ENCODE measurements around the gene CHKA.
A peak's percentile ranks its signal among the peaks of the same experiment; 100 is the strongest.

The CHKA gene

DNA sequence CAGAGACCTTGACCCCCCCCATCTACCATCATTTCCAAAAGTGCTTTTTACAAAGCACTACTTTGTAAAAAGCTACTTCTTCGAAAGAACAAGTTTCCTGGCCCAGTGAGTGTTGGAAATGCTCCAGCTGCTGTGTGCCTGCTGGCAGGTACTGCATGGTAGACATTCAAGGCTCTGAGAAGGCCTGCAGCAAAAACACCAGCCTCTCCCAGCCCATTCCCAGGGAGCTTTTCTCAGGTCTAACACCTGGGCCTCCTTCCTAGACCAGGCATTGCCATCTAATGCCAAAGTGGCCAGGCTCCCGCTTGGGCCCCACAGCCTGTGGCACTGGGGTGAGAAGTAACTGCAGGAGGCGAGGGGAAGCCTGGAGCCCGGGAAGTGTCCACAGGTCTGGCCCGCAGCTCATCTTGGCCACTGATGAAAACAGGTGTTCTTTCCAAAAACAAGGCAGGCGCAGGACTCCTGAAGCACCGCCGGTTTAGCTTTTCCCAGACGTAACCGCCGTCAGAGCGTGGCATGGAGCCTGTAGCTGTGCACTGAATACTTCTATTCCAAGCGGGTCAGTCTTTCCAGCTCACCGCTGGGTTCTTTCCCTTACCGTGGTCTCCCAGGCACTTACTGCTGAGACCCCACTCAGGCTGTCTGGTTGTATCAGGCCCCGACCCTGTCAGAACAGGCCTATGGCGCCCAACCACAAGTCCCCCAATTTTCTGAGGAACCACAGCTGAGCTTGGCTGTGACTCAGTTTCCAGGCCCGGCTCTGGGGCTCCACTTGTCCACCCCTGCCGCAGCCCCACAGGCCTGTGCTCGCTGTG lies 83.6 kb downstream of the CHKA start:
- DNase-seq = no peak

DNA sequence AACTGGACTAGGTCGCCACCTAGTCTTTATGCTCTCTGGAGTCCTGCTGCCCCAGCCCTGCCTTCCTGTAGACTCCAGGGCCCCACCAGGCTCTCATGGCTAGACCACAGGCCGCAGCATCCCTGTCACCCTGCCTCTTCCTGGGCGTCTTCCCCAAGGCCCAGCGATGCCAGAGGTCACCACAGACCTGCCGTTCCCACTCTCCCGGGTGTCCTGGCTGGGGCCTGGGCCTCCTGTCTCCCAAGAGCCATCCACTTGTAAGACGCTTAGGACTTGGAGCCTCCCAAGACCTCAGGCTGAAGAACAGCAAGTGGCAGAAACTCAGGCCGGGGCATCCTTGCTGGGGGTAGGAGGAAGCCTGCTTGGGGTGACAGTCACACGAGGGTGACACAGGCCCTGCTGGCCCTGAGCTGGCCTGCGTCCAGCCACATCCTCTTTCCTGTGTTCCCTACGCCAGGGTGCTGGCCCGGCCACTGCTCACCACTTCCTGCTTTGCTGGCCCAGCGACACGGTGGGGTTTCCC lies 84.4 kb downstream of the CHKA start:
- DNase-seq = no peak
- TF ChIP-seq POLR2A (IDR thresholded peaks at IDR 0.05; ENCODE audit: low read length) (peak; percentile 13), GATA1 (IDR thresholded peaks at IDR 0.05; ENCODE audit: low read depth, low read length) (no peak)

More for the DNA sequence above, 83.6 kb downstream of the CHKA start:
- no peak for TF ChIP-seq POLR2A (IDR thresholded peaks at IDR 0.05; ENCODE audit: low read length)
- TF ChIP-seq GATA1 (IDR thresholded peaks at IDR 0.05; ENCODE audit: low read depth, low read length) = no peak

DNA sequence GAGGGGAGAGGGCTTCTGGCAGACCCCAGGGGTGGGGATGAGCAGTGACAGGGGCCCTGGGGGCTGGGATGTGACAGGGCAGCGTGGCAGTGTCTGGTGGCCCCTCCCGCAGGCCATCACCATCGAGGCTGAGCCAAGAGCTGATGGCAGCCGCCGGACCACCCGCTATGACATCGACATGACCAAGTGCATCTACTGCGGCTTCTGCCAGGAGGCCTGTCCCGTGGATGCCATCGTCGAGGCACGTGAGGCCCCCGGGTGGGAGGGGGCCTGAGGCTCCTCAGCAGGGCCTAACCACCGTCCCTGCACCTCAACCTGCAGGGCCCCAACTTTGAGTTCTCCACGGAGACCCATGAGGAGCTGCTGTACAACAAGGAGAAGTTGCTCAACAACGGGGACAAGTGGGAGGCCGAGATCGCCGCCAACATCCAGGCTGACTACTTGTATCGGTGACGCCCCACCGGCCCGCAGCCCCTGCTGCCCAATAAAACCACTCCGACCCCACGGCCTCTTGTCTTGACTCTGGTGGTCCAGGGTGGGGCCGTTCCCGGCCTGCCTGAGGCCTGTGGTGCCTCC lies 85.0 kb downstream of the CHKA start:
- TF ChIP-seq POLR2A (IDR thresholded peaks at IDR 0.05; ENCODE audit: low read length) (no peak), GATA1 (IDR thresholded peaks at IDR 0.05; ENCODE audit: low read depth, low read length) (no peak)
- no peak for DNase-seq

DNA sequence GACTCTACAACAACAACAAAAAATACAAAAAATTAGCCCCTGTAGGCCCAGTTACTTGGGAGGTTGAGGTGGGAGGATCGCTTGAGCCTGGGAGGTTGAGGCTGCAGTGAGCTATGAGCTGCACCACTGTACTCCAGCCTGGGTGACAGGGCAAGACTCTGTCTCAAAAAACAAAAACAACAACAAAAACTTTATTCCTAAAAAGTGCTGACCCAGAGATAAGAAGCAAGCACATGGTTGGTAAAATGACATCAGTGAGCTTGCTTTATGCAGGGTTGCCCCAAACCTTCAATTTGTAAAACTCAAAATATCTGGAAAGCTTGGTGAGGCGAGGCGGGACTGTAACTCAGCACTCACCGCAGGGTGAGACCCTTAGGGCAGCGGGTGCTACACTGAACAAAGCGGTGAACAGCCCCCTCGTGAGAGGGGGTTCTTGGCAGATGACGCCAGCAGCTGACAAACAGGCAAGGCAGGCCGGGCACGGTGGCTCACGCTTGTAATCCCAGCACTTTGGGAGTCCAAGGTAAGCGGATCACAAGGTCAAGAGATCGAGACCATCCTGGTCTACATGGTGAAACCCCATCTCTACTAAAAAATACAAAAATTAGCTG lies 85.8 kb downstream of the CHKA start:
- TF ChIP-seq GATA1 (IDR thresholded peaks at IDR 0.05; ENCODE audit: low read depth, low read length) = no peak
- no peak for TF ChIP-seq POLR2A (IDR thresholded peaks at IDR 0.05; ENCODE audit: low read length)
- no peak for DNase-seq

DNA sequence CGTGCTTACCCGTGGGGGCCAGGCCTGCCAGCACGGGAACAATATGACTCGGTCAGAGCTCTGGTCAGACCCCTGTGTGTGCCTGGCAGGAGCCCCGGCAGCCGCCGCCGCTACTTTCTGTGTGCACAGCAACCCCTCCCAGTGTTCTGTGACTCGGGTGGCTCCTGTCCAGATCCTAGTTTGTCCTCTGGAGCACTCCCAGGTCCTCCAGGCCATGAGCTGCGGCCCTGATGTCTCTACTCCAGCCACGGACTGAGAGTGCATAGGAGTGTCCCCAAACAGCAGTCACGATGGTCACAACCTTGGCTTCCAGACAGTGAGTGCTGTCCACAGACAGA lies 87.5 kb downstream of the CHKA start:
- TF ChIP-seq POLR2A (IDR thresholded peaks at IDR 0.05; ENCODE audit: low read length) (no peak), GATA1 (IDR thresholded peaks at IDR 0.05; ENCODE audit: low read depth, low read length) (no peak)
- DNase-seq = no peak

DNA sequence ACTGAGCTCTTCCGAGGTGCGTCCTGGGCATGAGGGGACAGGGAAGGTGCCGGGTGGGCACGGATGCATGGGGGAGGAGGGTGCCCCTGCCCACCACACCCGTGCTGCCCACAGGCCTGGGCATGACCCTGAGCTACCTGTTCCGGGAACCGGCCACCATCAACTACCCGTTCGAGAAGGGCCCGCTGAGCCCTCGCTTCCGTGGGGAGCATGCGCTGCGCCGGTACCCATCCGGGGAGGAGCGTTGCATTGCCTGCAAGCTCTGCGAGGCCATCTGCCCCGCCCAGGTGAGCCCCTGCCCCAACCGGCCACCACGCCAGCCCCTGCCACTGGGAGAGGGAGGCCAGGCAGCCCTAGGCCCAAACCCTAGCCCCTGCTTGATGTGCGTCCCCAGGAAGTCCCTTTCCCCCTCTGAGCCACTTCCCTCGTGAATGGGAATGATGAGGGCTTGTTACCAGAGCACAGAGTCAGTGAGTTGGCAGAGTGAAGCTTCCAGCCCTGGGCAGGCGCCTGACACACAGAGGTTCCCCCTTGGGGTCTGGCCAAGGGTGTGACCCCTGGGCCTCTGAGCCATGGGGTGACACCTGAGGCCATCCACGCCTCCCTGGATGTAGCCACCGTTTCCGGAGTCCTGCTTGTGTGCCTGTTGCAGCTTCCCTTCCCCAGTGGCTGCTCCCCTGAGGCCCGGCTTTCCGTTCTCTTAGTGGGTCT lies 88.0 kb downstream of the CHKA start:
- TF ChIP-seq POLR2A (IDR thresholded peaks at IDR 0.05; ENCODE audit: low read length) (no peak), GATA1 (IDR thresholded peaks at IDR 0.05; ENCODE audit: low read depth, low read length) (no peak)

DNA sequence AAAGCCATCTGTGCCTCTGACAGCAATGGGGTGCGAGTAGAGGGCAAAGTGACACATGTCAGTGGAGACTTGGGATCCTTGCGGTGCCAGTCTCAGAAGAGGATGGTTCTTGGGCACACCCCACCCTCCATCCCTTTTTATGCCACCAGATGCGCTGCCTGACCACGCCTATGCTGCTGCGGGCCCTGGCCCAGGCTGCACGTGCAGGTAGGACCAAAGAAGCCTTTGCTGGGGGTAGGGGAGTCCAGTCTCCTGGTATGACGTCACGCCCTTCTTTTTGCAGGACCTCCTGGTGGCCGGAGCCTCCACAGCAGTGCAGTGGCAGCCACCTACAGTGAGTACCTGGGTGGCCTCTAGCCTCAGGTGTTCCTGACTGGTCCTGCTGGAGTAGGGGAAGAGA lies 89.2 kb downstream of the CHKA start:
- no peak for DNase-seq
- no peak for TF ChIP-seq POLR2A (IDR thresholded peaks at IDR 0.05; ENCODE audit: low read length)
- no peak for TF ChIP-seq GATA1 (IDR thresholded peaks at IDR 0.05; ENCODE audit: low read depth, low read length)

More for the DNA sequence above, 88.0 kb downstream of the CHKA start:
- DNase-seq = no peak

DNA sequence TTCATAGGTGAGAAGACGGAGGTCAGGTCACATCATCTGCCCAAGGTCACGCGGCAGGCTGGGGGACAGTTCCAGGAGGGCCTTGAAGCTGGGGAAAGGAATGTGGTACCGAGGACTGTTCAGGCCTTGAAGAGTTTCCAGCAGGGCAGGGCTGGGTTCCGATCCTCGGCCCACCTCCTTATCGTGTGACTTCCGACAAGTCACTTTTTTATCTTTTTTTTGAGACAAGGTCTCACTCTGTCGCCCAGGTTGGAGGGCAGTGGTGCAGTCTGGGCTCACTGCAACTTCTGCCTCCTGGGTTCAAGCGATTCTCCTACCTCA lies 90.1 kb downstream of the CHKA start:
- DNase-seq = peak; percentile 79 to 83

DNA sequence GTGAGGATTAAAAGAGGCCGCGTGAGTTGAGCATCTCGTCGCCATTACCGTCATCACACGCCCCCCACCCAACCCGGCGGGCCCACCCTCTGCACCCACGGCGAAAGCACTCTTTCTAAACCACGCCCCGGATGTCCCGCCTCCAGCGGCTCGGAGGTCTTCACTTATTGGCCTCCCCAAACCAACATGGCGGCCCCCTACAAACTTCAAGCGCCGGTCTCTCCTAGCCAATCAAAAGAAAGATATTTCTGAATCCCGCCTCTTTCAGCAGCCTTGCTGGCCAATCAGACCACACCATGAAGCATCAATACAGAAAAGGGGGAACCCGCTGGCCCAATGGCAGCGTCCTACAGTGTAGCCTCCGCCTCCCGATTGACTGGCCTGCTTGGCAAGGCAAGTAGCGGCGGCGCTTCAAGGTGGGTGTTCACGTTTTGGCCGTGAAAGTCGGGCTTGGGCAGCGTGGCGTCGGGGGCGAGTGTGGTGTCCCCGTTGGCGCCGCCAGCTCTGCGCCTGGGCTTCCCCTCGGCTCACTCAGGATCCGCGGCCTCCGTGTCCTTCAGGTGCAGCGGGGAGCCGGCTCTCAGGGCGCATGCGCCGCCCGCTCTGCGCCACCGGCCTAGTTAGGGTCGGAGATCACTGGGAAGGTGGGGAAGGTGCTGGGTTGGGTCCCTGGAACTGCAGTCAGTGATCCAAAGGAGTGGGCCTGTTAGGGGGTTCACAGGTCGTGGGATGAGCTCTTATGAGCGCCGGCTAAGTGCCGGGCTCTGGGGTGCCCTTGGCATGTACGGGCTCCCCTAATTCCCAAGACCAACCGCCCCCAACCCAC lies 90.7 kb downstream of the CHKA start, which contains the start of gene NDUFS8:
NDUFS8 (plus strand) TSS at position 364 of the 826 bp plus-strand sequence. CDS start 1,471 bp downstream, outside the sequence.
- peak; percentile 99 for DNase-seq

More for the DNA sequence above, 90.1 kb downstream of the CHKA start:
- no peak for TF ChIP-seq POLR2A (IDR thresholded peaks at IDR 0.05; ENCODE audit: low read length)
- TF ChIP-seq GATA1 (IDR thresholded peaks at IDR 0.05; ENCODE audit: low read depth, low read length) = no peak

DNA sequence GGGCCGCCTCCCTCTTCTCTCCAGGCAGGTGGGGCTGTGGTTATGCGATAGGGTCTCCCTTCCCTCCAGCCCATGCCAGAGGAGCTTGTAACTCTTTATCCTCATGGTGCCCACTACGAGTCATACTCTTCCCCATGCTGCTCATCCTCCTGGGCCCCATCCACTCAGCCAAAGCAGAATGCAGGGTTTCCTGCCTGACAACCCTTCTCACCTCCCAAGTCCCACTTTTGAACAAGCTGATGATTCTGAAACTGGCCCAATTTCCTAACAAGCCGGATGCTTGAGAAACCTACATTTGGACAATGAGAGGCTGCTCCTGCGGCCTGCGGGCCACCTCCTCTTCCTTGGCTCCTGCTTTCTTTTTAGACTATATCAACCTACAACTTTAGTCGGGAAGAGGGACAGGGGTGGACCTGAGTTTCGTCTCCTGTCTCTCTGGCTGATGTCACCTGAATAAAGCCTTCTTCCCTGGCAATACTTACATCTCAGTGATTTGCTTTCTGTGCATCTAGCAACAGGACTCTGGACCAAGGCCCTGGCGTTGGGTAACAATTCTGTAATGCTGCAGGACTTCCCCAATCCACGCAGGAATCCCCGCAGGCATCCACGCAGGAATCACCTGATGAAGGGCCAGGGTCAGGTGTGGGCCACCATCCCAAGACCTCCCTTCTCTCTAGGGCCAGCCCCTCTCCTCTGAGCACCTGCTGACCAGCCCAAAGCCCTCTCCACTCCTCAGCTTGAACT lies 92.2 kb downstream of the CHKA start:
- no peak for DNase-seq
- TF ChIP-seq POLR2A (IDR thresholded peaks at IDR 0.05; ENCODE audit: low read length) = no peak
- no peak for TF ChIP-seq GATA1 (IDR thresholded peaks at IDR 0.05; ENCODE audit: low read depth, low read length)

More for the DNA sequence above, 90.7 kb downstream of the CHKA start, which contains the start of gene NDUFS8:
- TF ChIP-seq POLR2A (IDR thresholded peaks at IDR 0.05; ENCODE audit: low read length) (peak; percentile 84), GATA1 (IDR thresholded peaks at IDR 0.05; ENCODE audit: low read depth, low read length) (no peak)

DNA sequence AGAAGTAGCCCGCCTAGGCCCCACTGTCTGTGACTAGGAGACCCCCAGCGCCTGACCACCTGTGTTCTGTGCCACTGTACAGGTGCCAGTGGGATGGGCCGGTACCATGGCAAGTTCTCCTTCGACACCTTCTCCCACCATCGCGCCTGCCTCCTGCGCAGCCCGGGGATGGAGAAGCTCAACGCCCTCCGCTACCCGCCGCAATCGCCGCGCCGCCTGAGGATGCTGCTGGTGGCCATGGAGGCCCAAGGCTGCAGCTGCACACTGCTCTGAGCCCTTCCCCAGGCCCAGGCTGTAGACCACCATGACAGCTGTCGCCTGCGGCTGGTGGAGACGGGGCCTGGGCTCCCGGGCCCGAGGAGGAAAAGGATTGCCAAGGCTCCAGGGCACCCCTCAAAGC lies 93.5 kb downstream of the CHKA start:
- TF ChIP-seq GATA1 (IDR thresholded peaks at IDR 0.05; ENCODE audit: low read depth, low read length) (no peak), POLR2A (IDR thresholded peaks at IDR 0.05; ENCODE audit: low read length) (no peak)
- DNase-seq = no peak

DNA sequence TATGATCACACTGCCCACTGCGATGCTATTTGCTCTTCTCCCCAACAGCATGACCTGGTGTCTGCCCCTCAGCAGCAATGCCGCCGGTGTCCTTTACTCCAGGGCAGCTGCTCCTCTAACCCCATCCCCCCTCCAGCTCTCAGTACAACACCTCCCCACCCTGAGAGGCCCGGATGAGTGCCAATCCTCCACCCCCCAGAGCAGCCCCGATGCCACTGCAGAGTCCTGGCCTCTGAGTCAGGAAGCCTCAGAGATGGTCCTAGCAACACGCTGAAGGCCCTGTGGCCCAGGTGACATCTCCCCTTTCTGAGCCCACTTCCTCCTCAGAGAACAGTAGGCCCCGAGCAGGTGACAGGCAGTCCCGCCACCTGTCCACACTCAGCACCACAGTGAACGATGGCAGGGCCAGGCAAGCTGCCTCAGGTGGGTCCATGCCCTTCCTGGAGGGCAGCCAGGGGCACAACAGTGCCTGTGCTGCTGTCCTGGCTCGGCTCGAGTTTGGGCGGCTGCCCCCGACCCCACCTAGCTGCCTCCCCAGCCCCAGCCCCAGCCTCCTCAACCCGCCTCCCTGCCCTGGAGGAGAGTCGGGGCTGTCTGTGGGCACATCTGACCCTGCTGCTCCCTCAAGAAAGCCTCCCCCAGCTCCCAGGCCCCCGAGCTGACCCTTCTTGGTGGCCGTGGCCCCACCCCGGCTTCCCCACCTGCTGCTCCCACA lies 94.6 kb downstream of the CHKA start:
- DNase-seq = no peak
- TF ChIP-seq POLR2A (IDR thresholded peaks at IDR 0.05; ENCODE audit: low read length) (no peak), GATA1 (IDR thresholded peaks at IDR 0.05; ENCODE audit: low read depth, low read length) (no peak)
